Prostate gland (tissue), 2 donors: Measurements from ENCODE around the gene CAV1.

Experiments
- CTCF ChIP-seq, 4 experiments: fragments of 200-600 bp in 2 of 4; fragments of 450-650 bp in 2 of 4; sonication (generic) in 2 of 4; IDR thresholded peaks; 1 replicate in 3 of 4; 2 replicates in 1 of 4; pipeline ENCODE4 v1.5.1; 2016 to 2019; ENCODE audit warnings: antibody characterized with exemption in 4 of 4, mild to moderate bottlenecking in 2 of 4, moderate library complexity in 2 of 4
- POLR2A ChIP-seq: fragments of 450-650 bp; IDR thresholded peaks from one replicate; pipeline ENCODE4 v1.6.1; 2016; ENCODE audit warnings: antibody characterized with exemption, mild to moderate bottlenecking

- TF ChIP-seq CTCF (IDR thresholded peaks at IDR 0.05) = no peak
- no peak for TF ChIP-seq POLR2A
These were observed 17.1 kb downstream of the CAV1 start for GRCh38 chr7:116541951-116542350.
